SK-N-SH (cell line): Measurements from ENCODE around the gene GALNT6. TPM values are rescaled to one million over a fixed set of nuclear protein-coding genes. Genes with fewer than 3 reads are reported as not detected.
A peak's percentile ranks its signal among the peaks of the same experiment; 100 is the strongest.

ENCODE experiments used
- CTCF ChIA-PET: fragments of 300-600, 350-600 bp; formaldehyde crosslinking; extraction: SDS; loops from one replicate; lab custom pipeline; 2021; lab: Yijun Ruan, JAX
- POLR2A ChIA-PET: fragments of 350-600 bp; sonication (Branson Sonifier 250); formaldehyde crosslinking; extraction: SDS; loops from one replicate; lab custom pipeline; 2020; ENCODE audit warnings: antibody characterized with exemption, inconsistent platforms; lab: Yijun Ruan, JAX
- DNase-seq: peaks from one replicate; pipeline ENCODE4 v3.0.0; 2012
- H2AFZ ChIP-seq: fragments of 200-600 bp; sonication (generic); 2 replicates; pipeline ENCODE4 v1.8.1; 2016; ENCODE audit warnings: antibody characterized with exemption, mild to moderate bottlenecking, low read depth
- H3F3A ChIP-seq: fragments of 200-600 bp; sonication (generic); replicated peaks from 2 replicates; pipeline ENCODE3; 2016; ENCODE audit warnings: antibody characterized with exemption, mild to moderate bottlenecking; ENCODE audit not compliant: insufficient read depth
- H3K27ac ChIP-seq, 2 experiments: fragments of 200-500 bp in 1 of 2; fragments of 200-600 bp in 1 of 2; sonication (Bioruptor generic) in 1 of 2; sonication (generic), shearing (Covaris generic) in 1 of 2; 2 replicates each; pipeline versions ENCODE4 v1.5.1 to v1.6.1; 2014 to 2016; ENCODE audit warnings: low read depth in 2 of 2, inconsistent platforms in 1 of 2, low read length in 1 of 2, mild to moderate bottlenecking in 1 of 2, mixed read lengths in 1 of 2
- H3K27me3 ChIP-seq: fragments of 200-600 bp; sonication (generic), shearing (Covaris generic); 2 replicates; pipeline ENCODE4 v1.6.1; 2016; ENCODE audit warnings: mixed run types; ENCODE audit not compliant: insufficient read depth
- H3K36me3 ChIP-seq, 2 experiments: fragments of 200-500 bp in 1 of 2; fragments of 200-600 bp in 1 of 2; sonication (Bioruptor generic) in 1 of 2; sonication (generic) in 1 of 2; replicated peaks in 1 of 2; 2 replicates each; pipeline versions ENCODE3 to v1.5.1; 2014 to 2016; ENCODE audit warnings: low read length in 1 of 2, mild to moderate bottlenecking in 1 of 2; ENCODE audit not compliant: insufficient read depth in 2 of 2, control insufficient read depth in 1 of 2
- H3K4me1 ChIP-seq, 2 experiments: fragments of 200-500 bp in 1 of 2; fragments of 200-600 bp in 1 of 2; sonication (Bioruptor generic) in 1 of 2; sonication (generic), shearing (Covaris generic) in 1 of 2; 2 replicates each; pipeline versions ENCODE4 v1.5.1 to v1.6.1; 2014 to 2016; ENCODE audit warnings: low read depth in 1 of 2, low read length in 1 of 2, mixed run types in 1 of 2; ENCODE audit not compliant: insufficient read depth in 2 of 2, control insufficient read depth in 1 of 2
- H3K4me2 ChIP-seq: fragments of 200-600 bp; sonication (generic), shearing (Covaris generic); 2 replicates; pipeline ENCODE4 v1.6.1; 2017; ENCODE audit warnings: mixed run types
- H3K4me3 ChIP-seq, 2 experiments: fragments of 200-500 bp in 1 of 2; fragments of 200-600 bp in 1 of 2; sonication (Bioruptor generic) in 1 of 2; sonication (generic), shearing (Covaris generic) in 1 of 2; 2 replicates each; pipeline versions ENCODE4 v1.5.1 to v1.8.1; 2014 to 2016; ENCODE audit warnings: low read depth in 2 of 2, inconsistent platforms in 1 of 2, low read length in 1 of 2, mild to moderate bottlenecking in 1 of 2, mixed read lengths in 1 of 2, moderate library complexity in 1 of 2
- H3K79me2 ChIP-seq: fragments of 200-600 bp; sonication (generic); 2 replicates; pipeline ENCODE4 v1.8.1; 2017; ENCODE audit warnings: mild to moderate bottlenecking; ENCODE audit not compliant: insufficient read depth
- H3K9ac ChIP-seq: fragments of 200-600 bp; sonication (generic); 2 replicates; pipeline ENCODE4 v1.6.1; 2017; ENCODE audit warnings: mixed run types
- H3K9me2 ChIP-seq: fragments of 200-600 bp; sonication (generic); 2 replicates; pipeline ENCODE4 v1.6.1; 2017; ENCODE audit warnings: mixed run types
- H3K9me3 ChIP-seq: fragments of 200-600 bp; sonication (generic); 2 replicates; pipeline ENCODE4 v1.6.1; 2017; ENCODE audit warnings: mixed run types, mild to moderate bottlenecking, moderate library complexity
- H4K20me1 ChIP-seq: fragments of 200-600 bp; sonication (generic); 2 replicates; pipeline ENCODE4 v1.6.1; 2017; ENCODE audit warnings: mild to moderate bottlenecking, mixed run types; ENCODE audit not compliant: insufficient read depth
- EP300 ChIP-seq, 2 experiments: IDR thresholded peaks; 2 replicates each; pipeline versions ENCODE4 v1.4.0 to v1.6.1; 2012; ENCODE audit warnings: borderline replicate concordance in 1 of 2, low read depth in 1 of 2, low read length in 1 of 2
- FOSL2 ChIP-seq: IDR thresholded peaks from 2 replicates; pipeline ENCODE4 v1.4.0; 2012; ENCODE audit warnings: low read depth, mild to moderate bottlenecking, moderate library complexity, borderline replicate concordance
- FOXM1 ChIP-seq: IDR thresholded peaks from 2 replicates; pipeline ENCODE4 v1.4.0; 2012; ENCODE audit warnings: low read depth, mild to moderate bottlenecking
- GABPA ChIP-seq: IDR thresholded peaks from 2 replicates; pipeline ENCODE4 v1.4.0; 2012; ENCODE audit warnings: low read depth, mild to moderate bottlenecking
- JUND ChIP-seq: IDR thresholded peaks from 2 replicates; pipeline ENCODE4 v1.4.0; 2012
- NFIC ChIP-seq: IDR thresholded peaks from 2 replicates; pipeline ENCODE4 v1.4.0; 2012; ENCODE audit warnings: borderline replicate concordance
- RAD21 ChIP-seq: IDR thresholded peaks from 2 replicates; pipeline ENCODE4 v1.6.1; 2012; ENCODE audit warnings: mild to moderate bottlenecking, low read length
- RCOR1 ChIP-seq: fragments of 150-350 bp; IDR thresholded peaks from 2 replicates; pipeline ENCODE4 v1.6.1; 2017; ENCODE audit warnings: antibody characterized with exemption, low read length
- RXRA ChIP-seq: IDR thresholded peaks from 2 replicates; pipeline ENCODE4 v1.4.0; 2012; ENCODE audit warnings: low read depth, mild to moderate bottlenecking, borderline replicate concordance
- WGBS: methylation state at CpG from one replicate; pipeline ENCODE4 v1.1.6; 2017; ENCODE audit warnings: low lambda C conversion rate; 5-methylcytosine and 5-hydroxymethylcytosine counted together
- polyA plus RNA-seq, 3 experiments: library from polyadenylated mRNA; depleted of rRNA; stranded (reverse); fragments of >200 nt; gene quantifications; 2 replicates each; pipeline ENCODE4 v1.2.3, GENCODE V29; 2012
- TF ChIP-seq, protein P1 (sequence below): fragments of 200-600 bp; sonication (generic); IDR thresholded peaks from 2 replicates; pipeline ENCODE4 v1.6.1; 2017; ENCODE audit warnings: antibody characterized with exemption, mild to moderate bottlenecking, moderate library complexity

Gene GALNT6
- polyA plus RNA-seq, 1 of the 3 experiments (the other 2 are of a cell fraction): 0.74 TPM

DNA sequence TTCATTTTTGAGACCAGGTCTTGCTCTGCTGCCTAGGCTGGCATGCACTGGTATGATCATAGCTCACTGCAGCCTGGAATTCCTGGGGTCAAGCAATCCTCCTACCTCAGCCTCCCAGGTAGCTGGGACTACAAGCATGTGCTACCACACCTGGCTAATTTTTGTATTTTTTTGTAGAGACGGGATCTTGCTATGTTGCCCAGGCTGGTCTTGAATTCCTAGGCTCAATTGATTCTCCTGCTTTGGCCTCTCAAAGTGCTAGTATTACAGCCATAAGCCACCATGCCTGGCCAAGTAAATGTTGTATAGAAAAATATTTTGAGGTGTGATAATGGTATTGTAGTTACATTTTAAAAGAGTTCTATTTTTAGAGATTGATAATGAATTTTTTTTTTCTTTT is 79.8 kb downstream of the GALNT6 start:
- Histone ChIP-seq H4K20me1 (no peaks in the 10 kb centered on the region), H3K9me2 (no peaks in the 10 kb centered on the region), H2AFZ (no peak overlapping the region), H3K9ac (no peak overlapping the region), H3K4me2 (no peak overlapping the region), H3K27me3 (no peaks in the 10 kb centered on the region), H3K79me2 (no peaks in the 10 kb centered on the region), H3K4me1 (0 out of 4 replicates have a peak, but pooled peaks cover 0 to 8% of the 10 kb centered on the region in 2 experiments), H3K9me3 (no peaks in the 10 kb centered on the region), H3K4me3 (no peak overlapping the region), H3K36me3 (no peaks in the 10 kb centered on the region), H3K27ac (no peak overlapping the region), H3F3A (peaks cover 11% of the 10 kb centered on the region)
- DNase-seq: no peak
- WGBS: 33% methylated on average over 1 of the region's 1 CpG
- TF ChIP-seq RXRA (no peak), RCOR1 (no peak), GABPA (no peak), FOSL2 (no peak), RAD21 (no peak), FOXM1 (no peak)
- POLR2A ChIA-PET: no interaction called here
- CTCF ChIA-PET: no interaction called here

DNA sequence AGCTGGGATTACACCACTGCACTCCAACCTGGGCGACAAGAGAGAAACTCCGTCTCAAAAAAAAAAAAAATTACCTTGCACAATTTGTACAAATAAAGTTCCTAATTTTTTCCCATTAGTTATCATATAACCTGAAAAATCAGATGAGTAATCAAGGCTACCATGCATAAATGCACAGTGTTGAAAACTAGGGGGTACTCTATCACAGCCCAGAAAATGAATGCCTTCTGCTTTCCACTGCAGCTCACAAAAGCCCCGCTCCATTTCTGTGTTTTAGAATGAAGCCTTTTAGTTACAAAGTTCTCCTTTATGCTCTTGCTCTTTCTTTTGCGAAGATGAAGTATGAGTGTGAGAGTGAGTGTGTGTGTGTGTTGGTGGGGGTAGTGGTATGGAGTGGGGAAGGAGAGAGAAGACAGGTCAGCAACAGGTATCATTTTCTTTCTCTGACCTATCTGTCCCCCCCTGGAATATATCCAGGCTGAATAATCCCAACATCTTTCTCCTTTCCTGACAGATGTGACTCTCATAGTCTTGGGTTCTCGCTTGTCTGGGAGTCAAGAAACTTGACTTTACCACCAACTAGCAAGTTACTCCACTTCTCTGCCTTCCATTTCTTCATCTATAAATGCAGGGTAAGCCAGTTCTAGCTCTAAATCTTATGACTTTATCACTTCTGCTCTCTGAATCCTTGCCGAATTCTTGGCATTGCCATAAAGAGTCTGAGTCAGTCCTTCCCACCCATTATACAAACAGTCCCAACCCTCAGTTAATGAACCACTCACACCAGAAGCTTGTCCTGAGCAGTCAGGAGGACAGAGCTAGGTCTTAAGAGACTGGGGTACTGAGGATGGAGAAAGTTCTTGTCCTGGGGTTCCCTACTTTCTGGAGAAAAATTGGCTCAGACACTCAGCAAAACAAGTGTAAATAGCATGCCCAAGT is 83.3 kb downstream of the GALNT6 start:
- Histone ChIP-seq H3K27ac (peak overlapping the region in 1 of 2 experiments; percentile 53; a peak in 2 of 4 replicates), H3K4me3 (no peak overlapping the region), H3K79me2 (no peaks in the 10 kb centered on the region), H3K9ac (no peak overlapping the region; the same call in 1 of the 2 replicates), H3K9me3 (no peaks in the 10 kb centered on the region), H3K27me3 (no peaks in the 10 kb centered on the region), H3K4me1 (0 out of 4 replicates have a peak, but pooled peaks cover 0 to 8% of the 10 kb centered on the region in 2 experiments), H3K9me2 (no peaks in the 10 kb centered on the region), H3F3A (peaks cover 11% of the 10 kb centered on the region), H3K4me2 (peak overlapping the region; percentile 31; the same call in 1 of the 2 replicates), H3K36me3 (no peaks in the 10 kb centered on the region), H2AFZ (no peak overlapping the region; the same call in 1 of the 2 replicates), H4K20me1 (no peaks in the 10 kb centered on the region)
- no peak for TF ChIP-seq GABPA
- peak; percentile 38; the same call in 1 of the 2 replicates for TF ChIP-seq FOSL2
- TF ChIP-seq NFIC: peak; percentile 23; the same call in 1 of the 2 replicates
- 0 out of 2 replicates have a peak, but pooled peaks have one; percentile 8 for TF ChIP-seq JUND
- TF ChIP-seq EP300 (IDR thresholded peaks at IDR 0.05; ENCODE audit: borderline replicate concordance in 1 of 2, low read depth in 1 of 2, low read length in 1 of 2): no peak
- ChIA-PET CTCF (interaction anchor here (1.9 kb wide), 1 partner anchor 33 kb away, joined by 6 read pairs; no protein-coding TSS in a partner anchor), POLR2A (no interaction called here)
- DNase-seq: no peak
- whole genome bisulfite sequencing: 60% methylated on average over 6 of the region's 6 CpGs

DNA sequence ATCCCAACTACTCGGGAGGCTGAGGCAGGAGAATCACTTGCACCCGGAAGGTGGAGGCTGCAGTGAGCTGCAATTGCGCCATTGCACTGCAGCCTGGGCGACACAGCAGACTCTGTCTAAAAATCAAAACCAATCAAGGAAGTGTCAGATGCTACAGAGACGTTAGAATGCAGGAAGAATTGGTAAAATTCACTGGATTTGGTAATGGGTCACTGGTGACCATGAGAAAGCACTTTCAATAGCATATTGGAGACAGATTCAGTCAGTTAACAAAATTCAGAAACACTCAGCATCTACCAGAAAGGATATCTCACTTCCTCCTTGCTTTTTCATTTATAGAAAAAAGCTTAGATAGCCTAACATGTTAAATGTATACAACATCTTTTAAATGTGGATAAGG is 84.7 kb downstream of the GALNT6 start:
- no peaks in the 10 kb centered on the region for H3K36me3 ChIP-seq
- no peaks in the 10 kb centered on the region for H3K9me2 ChIP-seq
- 0 out of 4 replicates have a peak, but pooled peaks cover 0 to 8% of the 10 kb centered on the region in 2 experiments for H3K4me1 ChIP-seq
- H3K27me3 ChIP-seq: no peaks in the 10 kb centered on the region
- no peaks in the 10 kb centered on the region for H3K79me2 ChIP-seq
- TF ChIP-seq, protein P1, sequence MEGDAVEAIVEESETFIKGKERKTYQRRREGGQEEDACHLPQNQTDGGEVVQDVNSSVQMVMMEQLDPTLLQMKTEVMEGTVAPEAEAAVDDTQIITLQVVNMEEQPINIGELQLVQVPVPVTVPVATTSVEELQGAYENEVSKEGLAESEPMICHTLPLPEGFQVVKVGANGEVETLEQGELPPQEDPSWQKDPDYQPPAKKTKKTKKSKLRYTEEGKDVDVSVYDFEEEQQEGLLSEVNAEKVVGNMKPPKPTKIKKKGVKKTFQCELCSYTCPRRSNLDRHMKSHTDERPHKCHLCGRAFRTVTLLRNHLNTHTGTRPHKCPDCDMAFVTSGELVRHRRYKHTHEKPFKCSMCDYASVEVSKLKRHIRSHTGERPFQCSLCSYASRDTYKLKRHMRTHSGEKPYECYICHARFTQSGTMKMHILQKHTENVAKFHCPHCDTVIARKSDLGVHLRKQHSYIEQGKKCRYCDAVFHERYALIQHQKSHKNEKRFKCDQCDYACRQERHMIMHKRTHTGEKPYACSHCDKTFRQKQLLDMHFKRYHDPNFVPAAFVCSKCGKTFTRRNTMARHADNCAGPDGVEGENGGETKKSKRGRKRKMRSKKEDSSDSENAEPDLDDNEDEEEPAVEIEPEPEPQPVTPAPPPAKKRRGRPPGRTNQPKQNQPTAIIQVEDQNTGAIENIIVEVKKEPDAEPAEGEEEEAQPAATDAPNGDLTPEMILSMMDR: no peak
- TF ChIP-seq RAD21: no peak
- TF ChIP-seq FOSL2: no peak
- ChIA-PET CTCF (interaction anchor here (1.7 kb wide), 1 partner anchor 35 kb away, joined by 5 read pairs; no protein-coding TSS in a partner anchor), POLR2A (no interaction called here)
- no peak for DNase-seq
- peaks cover 11% of the 10 kb centered on the region for H3F3A ChIP-seq
- H4K20me1 ChIP-seq: no peaks in the 10 kb centered on the region
- no peaks in the 10 kb centered on the region for H3K9me3 ChIP-seq
- 87% methylated on average over 5 of the region's 5 CpGs for WGBS
- H3K27ac ChIP-seq: no peak overlapping the region
- no peak overlapping the region for H3K4me3 ChIP-seq
- H3K9ac ChIP-seq: no peak overlapping the region
- no peak overlapping the region for H3K4me2 ChIP-seq
- H2AFZ ChIP-seq: no peak overlapping the region
